ENCODE measurements around the gene RXYLT1.
A peak's percentile ranks its signal among the peaks of the same experiment; 100 is the strongest.

RXYLT1 gene

DNA sequence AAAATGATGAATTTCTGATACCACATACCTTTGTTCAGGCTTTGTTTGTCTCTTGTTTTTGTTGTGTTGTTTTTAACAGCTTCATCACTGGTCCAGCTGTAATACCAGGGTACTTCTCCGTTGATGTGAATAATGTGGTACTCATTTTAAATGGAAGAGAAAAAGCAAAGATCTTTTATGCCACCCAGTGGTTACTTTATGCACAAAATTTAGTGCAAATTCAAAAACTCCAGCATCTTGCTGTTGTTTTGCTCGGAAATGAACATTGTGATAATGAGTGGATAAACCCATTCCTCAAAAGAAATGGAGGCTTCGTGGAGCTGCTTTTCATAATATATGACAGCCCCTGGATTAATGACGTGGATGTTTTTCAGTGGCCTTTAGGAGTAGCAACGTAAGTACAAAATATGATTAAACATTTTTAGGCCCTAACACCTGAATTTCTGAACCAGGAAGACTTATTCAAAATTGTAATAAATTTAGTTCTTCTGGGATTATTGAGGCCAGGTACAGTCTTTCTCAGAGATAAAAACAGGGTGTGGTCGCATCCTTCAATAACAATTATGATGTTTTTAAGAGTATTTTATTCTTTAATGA, 22.4 kb downstream of the RXYLT1 start:
- TF ChIP-seq, protein P1, sequence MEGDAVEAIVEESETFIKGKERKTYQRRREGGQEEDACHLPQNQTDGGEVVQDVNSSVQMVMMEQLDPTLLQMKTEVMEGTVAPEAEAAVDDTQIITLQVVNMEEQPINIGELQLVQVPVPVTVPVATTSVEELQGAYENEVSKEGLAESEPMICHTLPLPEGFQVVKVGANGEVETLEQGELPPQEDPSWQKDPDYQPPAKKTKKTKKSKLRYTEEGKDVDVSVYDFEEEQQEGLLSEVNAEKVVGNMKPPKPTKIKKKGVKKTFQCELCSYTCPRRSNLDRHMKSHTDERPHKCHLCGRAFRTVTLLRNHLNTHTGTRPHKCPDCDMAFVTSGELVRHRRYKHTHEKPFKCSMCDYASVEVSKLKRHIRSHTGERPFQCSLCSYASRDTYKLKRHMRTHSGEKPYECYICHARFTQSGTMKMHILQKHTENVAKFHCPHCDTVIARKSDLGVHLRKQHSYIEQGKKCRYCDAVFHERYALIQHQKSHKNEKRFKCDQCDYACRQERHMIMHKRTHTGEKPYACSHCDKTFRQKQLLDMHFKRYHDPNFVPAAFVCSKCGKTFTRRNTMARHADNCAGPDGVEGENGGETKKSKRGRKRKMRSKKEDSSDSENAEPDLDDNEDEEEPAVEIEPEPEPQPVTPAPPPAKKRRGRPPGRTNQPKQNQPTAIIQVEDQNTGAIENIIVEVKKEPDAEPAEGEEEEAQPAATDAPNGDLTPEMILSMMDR (IDR thresholded peaks at IDR 0.05) = peak; percentile 62

DNA sequence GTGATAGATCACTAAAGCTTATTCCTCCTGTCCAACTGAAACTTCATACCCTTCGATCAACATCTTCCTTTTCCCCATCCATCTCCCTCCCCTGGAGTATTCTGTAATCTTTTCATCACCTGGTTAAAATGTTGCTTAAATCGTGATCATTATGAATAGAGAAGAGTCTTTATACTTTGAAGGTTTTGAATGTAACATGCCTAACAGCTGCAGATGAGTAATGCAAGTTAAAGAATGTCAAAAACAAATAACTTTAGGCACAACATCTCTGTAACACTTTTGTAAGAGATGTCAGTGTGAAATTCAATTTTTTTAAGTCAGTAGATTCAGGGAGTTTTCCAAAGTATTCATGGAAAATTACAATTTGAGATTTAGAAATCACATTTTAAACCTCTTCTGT, 25.0 kb downstream of the RXYLT1 start:
- TF ChIP-seq, protein P1 (IDR thresholded peaks at IDR 0.05) = no peak

DNA sequence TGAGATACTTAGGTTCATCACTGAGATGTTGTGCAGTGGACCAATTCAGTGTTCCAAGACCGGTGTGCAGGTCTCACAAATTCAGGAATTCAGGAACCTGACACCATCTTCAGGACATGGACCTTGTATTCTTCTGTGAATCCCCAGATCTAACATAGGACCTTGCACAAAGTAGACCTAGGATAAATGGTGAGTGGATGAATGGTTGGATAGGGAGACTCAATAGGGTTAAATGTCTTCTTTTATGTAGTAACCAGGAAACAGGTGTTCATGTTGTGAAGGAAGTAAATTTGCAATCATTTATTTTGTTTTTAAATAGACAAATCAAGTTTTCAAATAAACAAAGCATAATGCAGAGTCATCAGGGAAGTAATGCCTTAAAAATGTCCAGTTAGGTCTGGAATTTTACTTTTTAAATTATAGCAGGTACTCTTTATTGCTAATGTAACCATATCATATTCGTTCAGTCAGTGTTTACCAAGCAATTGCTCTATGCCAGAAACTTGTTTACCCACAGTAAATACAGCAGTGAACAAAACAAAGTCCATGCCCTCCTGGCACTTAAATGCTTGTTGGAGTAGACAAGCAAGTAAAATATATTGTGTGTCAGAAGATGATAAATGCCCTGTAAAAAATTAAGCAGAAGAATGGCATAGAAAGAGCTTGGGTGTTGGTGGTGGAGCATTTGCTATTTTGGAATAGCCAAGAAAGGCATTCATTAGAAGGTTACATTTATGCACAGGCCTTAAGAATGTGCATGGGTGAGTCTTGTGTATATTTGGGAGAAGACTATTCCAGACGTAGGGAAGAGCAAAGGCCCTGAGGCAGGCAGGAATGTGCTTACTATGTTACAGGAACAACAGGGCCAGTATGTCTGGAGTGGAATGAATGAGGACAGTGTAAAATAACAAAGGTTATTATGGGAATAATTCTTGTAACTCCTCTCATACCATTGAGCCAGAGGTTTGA, 26.3 kb downstream of the RXYLT1 start:
- TF ChIP-seq, protein P1 (IDR thresholded peaks at IDR 0.05) = no peak

DNA sequence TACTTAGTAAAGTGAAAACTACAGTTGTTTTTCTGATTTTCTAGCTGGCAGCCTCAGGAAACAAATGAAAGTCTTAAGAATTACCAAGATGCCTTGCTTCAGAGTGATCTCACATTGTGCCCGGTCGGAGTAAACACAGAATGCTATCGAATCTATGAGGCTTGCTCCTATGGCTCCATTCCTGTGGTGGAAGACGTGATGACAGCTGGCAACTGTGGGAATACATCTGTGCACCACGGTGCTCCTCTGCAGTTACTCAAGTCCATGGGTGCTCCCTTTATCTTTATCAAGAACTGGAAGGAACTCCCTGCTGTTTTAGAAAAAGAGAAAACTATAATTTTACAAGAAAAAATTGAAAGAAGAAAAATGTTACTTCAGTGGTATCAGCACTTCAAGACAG, 28.9 kb downstream of the RXYLT1 start:
- TF ChIP-seq, protein P1 (IDR thresholded peaks at IDR 0.05) = no peak

DNA sequence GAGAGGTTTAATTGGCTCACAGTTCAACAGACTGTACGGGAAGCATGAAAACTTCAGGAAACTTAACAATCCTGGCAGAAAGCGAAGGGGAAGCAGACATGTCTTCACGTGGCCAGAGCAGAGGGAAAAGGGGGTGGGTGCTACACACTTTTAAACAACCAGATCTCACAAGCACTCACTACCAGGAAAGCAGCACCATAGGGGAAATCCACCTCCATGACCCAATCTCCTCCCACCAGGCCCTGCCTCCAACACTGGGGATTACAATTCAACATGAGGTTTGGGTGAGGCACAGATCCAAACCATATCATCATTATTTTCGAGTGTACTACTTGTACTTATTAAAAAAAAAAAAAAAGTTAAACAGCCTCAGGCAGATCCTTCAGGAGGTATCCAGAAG, 29.9 kb downstream of the RXYLT1 start:
- TF ChIP-seq, protein P1 (IDR thresholded peaks at IDR 0.05) = no peak

DNA sequence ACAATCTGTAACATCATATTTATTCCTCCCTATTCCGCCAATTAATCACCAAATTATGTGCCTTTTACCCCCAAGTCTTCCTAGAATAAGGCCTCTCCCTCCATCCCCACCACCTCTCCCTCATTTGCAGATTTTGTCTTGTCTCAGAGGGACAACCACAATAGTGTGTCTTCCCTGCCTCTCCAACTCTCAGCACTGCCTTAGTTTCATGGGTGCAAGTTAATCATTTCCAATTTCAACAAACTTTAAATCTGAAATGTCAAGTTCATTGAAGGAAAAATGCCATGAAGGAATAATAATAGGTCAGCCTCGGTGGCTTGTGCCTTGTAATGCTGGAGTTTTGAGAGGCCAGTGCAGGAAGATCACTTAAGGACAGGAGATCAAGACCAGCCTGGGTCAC, 31.6 kb downstream of the RXYLT1 start:
- TF ChIP-seq, protein P1 (IDR thresholded peaks at IDR 0.05) = no peak

DNA sequence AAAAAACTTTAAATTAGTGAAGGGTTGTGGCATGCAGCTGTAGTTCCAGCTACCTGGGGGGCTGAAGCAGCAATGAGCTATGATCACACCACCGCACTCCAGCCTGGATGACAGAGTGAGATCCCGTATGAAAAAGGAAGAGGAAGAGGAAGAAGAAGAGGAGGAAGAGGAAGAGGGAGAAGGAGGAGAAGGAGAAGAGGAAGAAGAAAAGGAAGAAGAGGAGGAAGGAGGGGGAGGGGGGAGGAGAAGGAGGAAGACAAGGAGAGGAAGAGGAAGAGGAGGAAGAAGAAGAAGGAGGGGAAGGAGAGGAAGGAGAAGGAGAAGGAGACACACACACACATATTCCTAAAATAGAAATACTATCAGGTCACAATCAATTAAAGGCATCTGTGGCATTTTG, 32.0 kb downstream of the RXYLT1 start:
- TF ChIP-seq, protein P1 (IDR thresholded peaks at IDR 0.05) = no peak

Measured in LNCAP (cell line).